K562 (cell line): ENCODE data around the gene TXN. TPM values are rescaled to one million over a fixed set of nuclear protein-coding genes. Genes with fewer than 3 reads are reported as not detected.

Experiments used
- BRD9 ChIP-seq: fragments of 450-650 bp; IDR thresholded peaks from 2 replicates; pipeline ENCODE4 v1.6.1; 2018; ENCODE audit warnings: low read depth; ENCODE audit not compliant: partially characterized antibody
- CUX1 ChIP-seq: fragments of 200-800 bp; sonication (Bioruptor generic); IDR thresholded peaks from 2 replicates; pipeline ENCODE4 v1.6.1; 2016; ENCODE audit warnings: missing genetic modification characterization, missing compliant biosample characterization
- GABPB1 ChIP-seq: sonication (generic); formaldehyde crosslinking; IDR thresholded peaks from 2 replicates; pipeline ENCODE4 v1.8.0; 2022; ENCODE audit warnings: mild to moderate bottlenecking, missing genetic modification reagents
- GABPB2 ChIP-seq: fragments of 250-450 bp; sonication (Bioruptor Pico); conservative IDR thresholded peaks from 2 replicates; pipeline ENCODE4 v1.5.1; 2021; ENCODE audit warnings: mild to moderate bottlenecking
- HNRNPK ChIP-seq: fragments of 200-400 bp; formaldehyde crosslinking; IDR thresholded peaks from one replicate; pipeline ENCODE4 v1.6.1; 2018; ENCODE audit warnings: mild to moderate bottlenecking, low read depth, low read length; ENCODE audit not compliant: poor library complexity, severe bottlenecking
- KDM4B ChIP-seq, 2 experiments: fragments of 450-650 bp in 1 of 2; sonication (generic) in 1 of 2; IDR thresholded peaks; 2 replicates each; pipeline ENCODE4 v1.6.1; 2016 to 2017; ENCODE audit warnings: borderline replicate concordance in 2 of 2, antibody characterized with exemption in 1 of 2, low read depth in 1 of 2, mild to moderate bottlenecking in 1 of 2
- NUFIP1 ChIP-seq: fragments of 450-650 bp; IDR thresholded peaks from 2 replicates; pipeline ENCODE4 v1.6.1; 2018; ENCODE audit not compliant: partially characterized antibody
- PML ChIP-seq: IDR thresholded peaks from 2 replicates; pipeline ENCODE4 v1.6.1; 2012; ENCODE audit warnings: low read length, inconsistent platforms
- SMC3 ChIP-seq: conservative IDR thresholded peaks from 2 replicates; pipeline ENCODE4 v1.6.1; 2011; ENCODE audit warnings: low read depth, low read length, improper control_type of control experiment; ENCODE audit not compliant: insufficient read depth
- SNRNP70 ChIP-seq: fragments of 200-400 bp; formaldehyde crosslinking; optimal IDR thresholded peaks from 2 replicates; pipeline ENCODE3; 2017; ENCODE audit warnings: low read depth, low read length
- YY1 ChIP-seq, 3 experiments: IDR thresholded peaks; 2 replicates each; pipeline ENCODE4 v1.6.1; 2011; ENCODE audit warnings: low read length in 2 of 3, mild to moderate bottlenecking in 2 of 3, moderate library complexity in 2 of 3, borderline replicate concordance in 1 of 3, control low read depth in 1 of 3, low read depth in 1 of 3; ENCODE audit not compliant: insufficient read depth in 3 of 3, insufficient replicate concordance in 2 of 3, control insufficient read depth in 1 of 3, insufficient read length in 1 of 3; ENCODE audit errors: extremely low read depth in 1 of 3
- ZNF140 ChIP-seq: fragments of 250-450 bp; sonication (Bioruptor Pico); IDR thresholded peaks from 2 replicates; pipeline ENCODE4 v1.8.0; 2021; ENCODE audit warnings: moderate library complexity, mild to moderate bottlenecking, inconsistent platforms
- ZNF324 ChIP-seq: fragments of 250-450 bp; sonication (Bioruptor Pico); IDR thresholded peaks from 2 replicates; pipeline ENCODE4 v1.4.0; 2020; ENCODE audit warnings: mild to moderate bottlenecking
- ZNF398 ChIP-seq: fragments of 250-450 bp; sonication (Bioruptor Pico); IDR thresholded peaks from 2 replicates; pipeline ENCODE4 v1.8.0; 2021; ENCODE audit warnings: moderate library complexity, mild to moderate bottlenecking, inconsistent platforms
- ZNF518B ChIP-seq: fragments of 250-450 bp; sonication (Bioruptor Pico); IDR thresholded peaks from 2 replicates; pipeline ENCODE4 v1.5.0; 2021; ENCODE audit warnings: mild to moderate bottlenecking, moderate library complexity
- ZZZ3 ChIP-seq: fragments of 450-650 bp; IDR thresholded peaks from 2 replicates; pipeline ENCODE4 v1.6.1; 2016; ENCODE audit warnings: antibody characterized with exemption, mild to moderate bottlenecking, moderate library complexity
- polyA plus RNA-seq, 8 experiments: library from polyadenylated mRNA; depleted of rRNA in 4 of 8; stranded (reverse) in 5 of 8; unstranded in 3 of 8; fragments of >200 nt; fragmentation: Nextera tagmentation in 2 of 8; fragmentation: Illumina TruSeq in 1 of 8; extraction: Ambion mirVana in 2 of 8; extraction: Trizol in 1 of 8; gene quantifications; 2 replicates each; pipeline versions ENCODE4 v1.2.1 to v1.2.3, GENCODE V29; 2011 to 2014; ENCODE audit warnings: inconsistent platforms in 1 of 8, missing spikeins in 1 of 8
- total RNA-seq, 7 experiments: library from RNA; depleted of rRNA in 6 of 7; stranded (reverse); fragments of >200 nt in 6 of 7; fragmentation: Illumina TruSeq in 2 of 7; extraction: Trizol in 2 of 7; gene quantifications; 2 replicates each; pipeline versions ENCODE4 v1.2.1 to v1.2.3, GENCODE V29; 2011 to 2021; ENCODE audit warnings: low replicate concordance in 1 of 7

Gene TXN
- total and polyA plus RNA-seq, 9 of the 15 experiments (the other 6 are each of a cell fraction or from before 2014, with no cell fraction given), result 272 to 1,596 (median 514) TPM

- TF ChIP-seq ZNF398 (CRISPR knock-in tag) (no peak), ZZZ3 (no peak), SNRNP70 (no peak), ZNF324 (no peak), KDM4B (IDR thresholded peaks at IDR 0.05; ENCODE audit: borderline replicate concordance in 2 of 2, low read depth in 1 of 2) (no peak), YY1 (IDR thresholded peaks at IDR 0.05; ENCODE audit: borderline replicate concordance in 1 of 3, control insufficient read depth in 1 of 3, extremely low read depth in 1 of 3, insufficient read depth in 3 of 3, insufficient read length in 1 of 3, insufficient replicate concordance in 2 of 3, low read depth in 1 of 3, low read length in 2 of 3) (peak in 2 of 3 experiments; percentile 41 to 47), BRD9 (no peak), HNRNPK (no peak), GABPB2 (CRISPR knock-in tag) (no peak), NUFIP1 (no peak), ZNF140 (CRISPR knock-in tag) (no peak), ZNF518B (CRISPR knock-in tag) (no peak), CUX1 (CRISPR knock-in tag) (no peak), PML (0 out of 2 replicates have a peak, but pooled peaks have one; percentile 49), GABPB1 (CRISPR knock-in tag) (no peak; the same call in 1 of the 2 replicates), SMC3 (no peak)
Measured at GRCh38 chr9:110256380-110257096, at the start of gene TXN (continued).
